ENCODE data around the gene NACC2. TPM values are rescaled to one million over a fixed set of nuclear protein-coding genes. Genes with fewer than 3 reads are reported as not detected.

The NACC2 gene
- total RNA-seq, 4 donors from 2014 or later: 22.9 to 37.6 (median 24.8) TPM

- no peak for DNase-seq (ENCODE audit: low spot score)
- ATAC-seq (ENCODE audit: low FRiP score): no peak
- TF ChIP-seq CTCF (IDR thresholded peaks at IDR 0.05): no peak
Measured at GRCh38 chr9:135989722-135990467, 105.2 kb downstream of the NACC2 start.

- no peak for ATAC-seq (ENCODE audit: low FRiP score)
- no peak for TF ChIP-seq CTCF (IDR thresholded peaks at IDR 0.05)
- DNase-seq (ENCODE audit: low spot score): no peak
Measured at GRCh38 chr9:135989157-135989556, 105.9 kb downstream of the NACC2 start.

GRCh38 chr9:135988493-135988892, 106.6 kb downstream of the NACC2 start:
- TF ChIP-seq CTCF (IDR thresholded peaks at IDR 0.05): no peak

GRCh38 chr9:135987838-135988404, 107.2 kb downstream of the NACC2 start:
- no peak for ATAC-seq (ENCODE audit: low FRiP score)
- no peak for DNase-seq (ENCODE audit: low spot score)
- no peak for TF ChIP-seq CTCF (IDR thresholded peaks at IDR 0.05)

More at GRCh38 chr9:135988493-135988892, 106.6 kb downstream of the NACC2 start:
- DNase-seq (ENCODE audit: low spot score): no peak
- no peak for ATAC-seq (ENCODE audit: low FRiP score)

GRCh38 chr9:135986605-135987004, 108.5 kb downstream of the NACC2 start:
- ATAC-seq (ENCODE audit: low FRiP score): no peak
- no peak for DNase-seq (ENCODE audit: low spot score)
- no peak for TF ChIP-seq CTCF (IDR thresholded peaks at IDR 0.05)

GRCh38 chr9:135985889-135986288, 109.2 kb downstream of the NACC2 start:
- no peak for DNase-seq (ENCODE audit: low spot score)
- TF ChIP-seq CTCF (IDR thresholded peaks at IDR 0.05): no peak
- no peak for ATAC-seq (ENCODE audit: low FRiP score)

- no peak for TF ChIP-seq CTCF (IDR thresholded peaks at IDR 0.05)
- ATAC-seq (ENCODE audit: low FRiP score): no peak
- no peak for DNase-seq (ENCODE audit: low spot score)
Measured at GRCh38 chr9:135985459-135985774, 109.7 kb downstream of the NACC2 start.

Measured in omental fat pad (tissue), 4 donors.